K562 (cell line): ENCODE data around the gene DDAH1. TPM values are rescaled to one million over a fixed set of nuclear protein-coding genes. Genes with fewer than 3 reads are reported as not detected.

Experiments
- ADNP ChIP-seq: fragments of 200-800 bp; sonication (Bioruptor generic); IDR thresholded peaks from 2 replicates; pipeline ENCODE4 v1.6.1; 2016; ENCODE audit warnings: missing genetic modification characterization, missing compliant biosample characterization
- ATF3 ChIP-seq, 2 experiments: fragments of 450-650 bp in 1 of 2; sonication (generic) in 1 of 2; formaldehyde crosslinking in 1 of 2; IDR thresholded peaks in 1 of 2; conservative IDR thresholded peaks in 1 of 2; 2 replicates each; pipeline versions ENCODE4 v1.6.1 to v1.8.1; 2016 to 2023; ENCODE audit warnings: mild to moderate bottlenecking in 2 of 2, moderate library complexity in 2 of 2, inconsistent platforms in 1 of 2, missing genetic modification reagents in 1 of 2
- C11orf30 ChIP-seq: fragments of 450-650 bp; IDR thresholded peaks from 2 replicates; pipeline ENCODE4 v1.6.1; 2016; ENCODE audit warnings: low read depth, mild to moderate bottlenecking
- E2F1 ChIP-seq: sonication (generic); formaldehyde crosslinking; IDR thresholded peaks from 2 replicates; pipeline ENCODE4 v1.8.1; 2023; ENCODE audit warnings: mild to moderate bottlenecking, missing genetic modification reagents, moderate library complexity
- FOXA3 ChIP-seq, 2 experiments: fragments of 450-650 bp in 1 of 2; sonication (generic) in 1 of 2; formaldehyde crosslinking; IDR thresholded peaks in 1 of 2; conservative IDR thresholded peaks in 1 of 2; 2 replicates each; pipeline versions ENCODE4 v1.4.0 to v1.8.0; 2020 to 2022; ENCODE audit warnings: mild to moderate bottlenecking in 2 of 2, missing genetic modification reagents in 1 of 2
- FOXK1 ChIP-seq: sonication (generic); formaldehyde crosslinking; IDR thresholded peaks from 2 replicates; pipeline ENCODE4 v1.8.0; 2022; ENCODE audit warnings: missing genetic modification reagents, mild to moderate bottlenecking, borderline replicate concordance
- FOXK2 ChIP-seq, 2 experiments: fragments of 450-650 bp; IDR thresholded peaks in 1 of 2; conservative IDR thresholded peaks in 1 of 2; 2 replicates each; pipeline ENCODE4 v1.6.1; 2016; ENCODE audit warnings: low read depth in 2 of 2, mild to moderate bottlenecking in 1 of 2
- IRF1 ChIP-seq: sonication (generic); formaldehyde crosslinking; IDR thresholded peaks from 2 replicates; pipeline ENCODE4 v1.8.0; 2022; ENCODE audit warnings: missing genetic modification reagents, mild to moderate bottlenecking, borderline replicate concordance
- KLF16 ChIP-seq: IDR thresholded peaks from 2 replicates; pipeline ENCODE4 v1.6.1; 2016; ENCODE audit warnings: antibody characterized with exemption
- NFXL1 ChIP-seq: fragments of 450-650 bp; formaldehyde crosslinking; IDR thresholded peaks from 2 replicates; pipeline ENCODE4 v1.4.0; 2021; ENCODE audit warnings: mild to moderate bottlenecking
- PHB ChIP-seq: fragments of 250-450 bp; sonication (Bioruptor Pico); IDR thresholded peaks from 2 replicates; pipeline ENCODE4 v1.5.0; 2021
- POU5F1 ChIP-seq: fragments of 150-350 bp; IDR thresholded peaks from 2 replicates; pipeline ENCODE4 v1.6.1; 2014; ENCODE audit warnings: borderline replicate concordance, low read length, low read depth, mild to moderate bottlenecking; ENCODE audit not compliant: partially characterized antibody
- SMARCA4 ChIP-seq: fragments of 450-650 bp; IDR thresholded peaks from 2 replicates; pipeline ENCODE4 v1.6.1; 2016
- SPI1 ChIP-seq: IDR thresholded peaks from 2 replicates; pipeline ENCODE4 v1.6.1; 2011; ENCODE audit warnings: low read depth, low read length, control low read depth, borderline replicate concordance
- ZBTB1 ChIP-seq: sonication (generic); formaldehyde crosslinking; IDR thresholded peaks from 2 replicates; pipeline ENCODE4 v1.8.1; 2023; ENCODE audit warnings: missing genetic modification reagents, low read depth, mild to moderate bottlenecking, borderline replicate concordance
- ZBTB12 ChIP-seq: fragments of 250-450 bp; sonication (Bioruptor Pico); IDR thresholded peaks from 2 replicates; pipeline ENCODE4 v1.4.0; 2020
- ZFPM2 ChIP-seq: fragments of 250-450 bp; sonication (Bioruptor Pico); IDR thresholded peaks from 2 replicates; pipeline ENCODE4 v1.5.1; 2022; ENCODE audit warnings: mild to moderate bottlenecking
- ZNF561 ChIP-seq: fragments of 450-650 bp; formaldehyde crosslinking; conservative IDR thresholded peaks from 2 replicates; pipeline ENCODE4 v1.4.0; 2020; ENCODE audit warnings: mild to moderate bottlenecking, moderate library complexity
- ZNF780A ChIP-seq: fragments of 250-450 bp; sonication (Bioruptor Pico); IDR thresholded peaks from 2 replicates; pipeline ENCODE4 v1.5.0; 2021; ENCODE audit warnings: mild to moderate bottlenecking
- polyA plus RNA-seq, 8 experiments: library from polyadenylated mRNA; depleted of rRNA in 4 of 8; stranded (reverse) in 5 of 8; unstranded in 3 of 8; fragments of >200 nt; fragmentation: Nextera tagmentation in 2 of 8; fragmentation: Illumina TruSeq in 1 of 8; extraction: Ambion mirVana in 2 of 8; extraction: Trizol in 1 of 8; gene quantifications; 2 replicates each; pipeline versions ENCODE4 v1.2.1 to v1.2.3, GENCODE V29; 2011 to 2014; ENCODE audit warnings: inconsistent platforms in 1 of 8, missing spikeins in 1 of 8
- total RNA-seq, 7 experiments: library from RNA; depleted of rRNA in 6 of 7; stranded (reverse); fragments of >200 nt in 6 of 7; fragmentation: Illumina TruSeq in 2 of 7; extraction: Trizol in 2 of 7; gene quantifications; 2 replicates each; pipeline versions ENCODE4 v1.2.1 to v1.2.3, GENCODE V29; 2011 to 2021; ENCODE audit warnings: low replicate concordance in 1 of 7
- TF ChIP-seq, protein P1 (sequence below): fragments of 200-400 bp; formaldehyde crosslinking; IDR thresholded peaks from 2 replicates; pipeline ENCODE4 v1.6.1; 2017; ENCODE audit warnings: mild to moderate bottlenecking, low read depth, low read length, moderate library complexity

The DDAH1 gene
- total and polyA plus RNA-seq, 9 of the 15 experiments (the other 6 are each of a cell fraction or from before 2014, with no cell fraction given) = 0.04 to 0.24 (median 0.10) TPM

DNA sequence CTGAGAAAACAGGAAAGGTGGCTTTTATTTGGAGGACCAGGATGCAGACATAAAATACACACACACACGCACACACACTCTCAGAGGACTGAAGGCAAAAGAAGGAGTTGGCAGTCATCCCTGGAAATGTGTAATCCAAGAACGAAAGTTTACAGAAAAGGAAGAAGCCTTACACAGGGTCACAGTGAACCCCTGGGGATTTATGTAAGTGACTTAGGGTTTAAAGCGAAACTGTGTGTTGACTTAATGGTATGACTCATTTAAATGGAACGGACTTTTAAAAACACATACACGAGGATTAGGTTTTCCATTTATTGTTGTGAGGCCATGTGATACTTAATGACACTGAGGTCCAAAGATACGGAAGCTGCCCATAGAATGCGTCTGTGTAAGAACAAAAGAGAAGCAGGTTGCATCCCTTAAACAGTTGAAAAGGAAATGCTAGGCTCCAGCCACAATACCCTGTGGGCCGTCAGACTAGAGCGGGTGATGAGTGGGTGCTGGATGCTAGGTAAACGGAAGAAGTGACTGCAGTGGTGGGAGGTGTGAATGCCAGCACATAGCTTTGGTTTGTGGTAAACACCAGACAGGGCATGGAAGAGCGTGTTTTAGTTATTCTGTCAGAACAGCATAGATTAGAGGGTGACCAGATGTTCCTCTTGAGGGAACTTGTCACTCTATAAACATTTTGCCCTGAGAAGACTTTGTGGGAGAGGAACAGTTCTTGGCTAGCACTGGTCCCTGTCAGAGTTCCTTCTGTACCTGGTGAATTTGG is 166.9 kb downstream of the DDAH1 start (continued):
- no peak for TF ChIP-seq POU5F1
- TF ChIP-seq ZFPM2 (CRISPR knock-in tag) = no peak
- TF ChIP-seq ADNP (tag) = no peak
- TF ChIP-seq IRF1 (CRISPR knock-in tag) = no peak
- TF ChIP-seq FOXK2 (conservative IDR thresholded peaks at IDR 0.05 in 1 of 2, IDR thresholded peaks at IDR 0.05 in 1 of 2; ENCODE audit: low read depth in 2 of 2) = 0 out of 4 replicates have a peak, but pooled peaks of 1 of the 2 experiments have one; percentile 33
- no peak for TF ChIP-seq ZBTB1 (CRISPR knock-in tag)
- TF ChIP-seq ZNF780A (CRISPR knock-in tag) = no peak
- no peak for TF ChIP-seq E2F1 (CRISPR knock-in tag)
- no peak for TF ChIP-seq PHB
- TF ChIP-seq SPI1 = no peak
- no peak for TF ChIP-seq C11orf30
- TF ChIP-seq FOXA3 (CRISPR knock-in tag; conservative IDR thresholded peaks at IDR 0.05 in 1 of 2, IDR thresholded peaks at IDR 0.05 in 1 of 2) = peak; percentile 36 to 56; a peak in 1 of 4 replicates
- peak; percentile 73 for TF ChIP-seq ATF3 (IDR thresholded peaks at IDR 0.05)
- no peak for TF ChIP-seq ATF3 (CRISPR knock-in tag; conservative IDR thresholded peaks at IDR 0.05)
- no peak for TF ChIP-seq FOXK1 (CRISPR knock-in tag)
- no peak for TF ChIP-seq ZNF561 (CRISPR knock-in tag)
- TF ChIP-seq NFXL1 (CRISPR knock-in tag) = no peak
- TF ChIP-seq, protein P1, sequence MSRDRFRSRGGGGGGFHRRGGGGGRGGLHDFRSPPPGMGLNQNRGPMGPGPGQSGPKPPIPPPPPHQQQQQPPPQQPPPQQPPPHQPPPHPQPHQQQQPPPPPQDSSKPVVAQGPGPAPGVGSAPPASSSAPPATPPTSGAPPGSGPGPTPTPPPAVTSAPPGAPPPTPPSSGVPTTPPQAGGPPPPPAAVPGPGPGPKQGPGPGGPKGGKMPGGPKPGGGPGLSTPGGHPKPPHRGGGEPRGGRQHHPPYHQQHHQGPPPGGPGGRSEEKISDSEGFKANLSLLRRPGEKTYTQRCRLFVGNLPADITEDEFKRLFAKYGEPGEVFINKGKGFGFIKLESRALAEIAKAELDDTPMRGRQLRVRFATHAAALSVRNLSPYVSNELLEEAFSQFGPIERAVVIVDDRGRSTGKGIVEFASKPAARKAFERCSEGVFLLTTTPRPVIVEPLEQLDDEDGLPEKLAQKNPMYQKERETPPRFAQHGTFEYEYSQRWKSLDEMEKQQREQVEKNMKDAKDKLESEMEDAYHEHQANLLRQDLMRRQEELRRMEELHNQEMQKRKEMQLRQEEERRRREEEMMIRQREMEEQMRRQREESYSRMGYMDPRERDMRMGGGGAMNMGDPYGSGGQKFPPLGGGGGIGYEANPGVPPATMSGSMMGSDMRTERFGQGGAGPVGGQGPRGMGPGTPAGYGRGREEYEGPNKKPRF = no peak
- no peak for TF ChIP-seq ZBTB12 (CRISPR knock-in tag)
- TF ChIP-seq KLF16 = no peak
- TF ChIP-seq SMARCA4 = peak; percentile 50; the same call in 1 of the 2 replicates
